HG02870 (cell line): ENCODE results near the gene NFATC4.
A peak's percentile ranks its signal among the peaks of the same experiment; 100 is the strongest.
"Not testable (repeated sequence)": the region's sequence is repeated elsewhere in the genome, so short reads cannot be mapped to it uniquely, and the experiment has no call there.

ENCODE experiments used
- ATAC-seq: cut with Tn5 transposase; IDR thresholded peaks from one replicate; pipeline ENCODE4 v1.9.1; 2021; ENCODE audit warnings: mild to moderate bottlenecking, moderate library complexity; ENCODE audit not compliant: unreplicated experiment

Gene NFATC4

DNA sequence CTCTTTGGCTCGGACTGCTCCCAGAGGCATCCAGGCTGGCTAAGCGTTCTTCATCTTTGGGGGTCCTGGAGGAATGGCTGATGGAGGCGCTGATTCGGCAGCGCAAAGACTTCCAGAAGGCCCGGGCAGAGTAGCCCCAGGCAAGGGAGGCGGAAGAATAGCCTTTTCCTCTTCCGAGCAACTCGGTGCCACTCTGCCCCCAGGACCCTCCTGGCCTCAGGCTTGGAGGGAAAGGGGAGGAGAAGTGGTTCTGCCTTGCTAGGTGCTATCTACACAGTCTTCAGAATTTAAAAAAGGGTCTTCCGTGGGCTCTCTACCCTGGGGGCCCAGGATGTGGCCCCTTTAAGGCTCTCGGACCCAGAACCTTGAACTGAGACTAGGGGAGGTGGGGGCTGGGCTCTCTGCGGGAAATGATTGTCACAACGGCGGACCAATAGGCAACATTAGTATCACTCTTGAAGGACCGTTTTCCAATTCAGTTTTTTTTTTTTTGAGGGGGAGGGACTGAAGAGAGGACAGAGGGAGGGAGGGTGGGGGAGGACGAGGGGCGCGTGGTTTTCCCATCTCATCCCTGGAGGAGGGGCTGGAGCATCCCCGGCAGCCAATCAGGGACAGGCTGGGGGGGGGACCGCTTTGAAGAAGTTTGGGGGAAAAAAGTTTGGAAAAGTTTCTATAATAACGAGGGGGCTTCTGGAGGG lies at the start of gene NFATC4:
TSS of gene NFATC4 (plus strand) at position 671 of the 698 bp plus-strand sequence. CDS start 157 bp downstream, outside the sequence.
- ATAC-seq: no peak

- ATAC-seq: no peak
Observed at GRCh38 chr14:24321212-24321975, 46.6 kb upstream of the NFATC4 start.

GRCh38 chr14:24322672-24323071 lies 45.3 kb upstream of the NFATC4 start:
- ATAC-seq: no peak

DNA sequence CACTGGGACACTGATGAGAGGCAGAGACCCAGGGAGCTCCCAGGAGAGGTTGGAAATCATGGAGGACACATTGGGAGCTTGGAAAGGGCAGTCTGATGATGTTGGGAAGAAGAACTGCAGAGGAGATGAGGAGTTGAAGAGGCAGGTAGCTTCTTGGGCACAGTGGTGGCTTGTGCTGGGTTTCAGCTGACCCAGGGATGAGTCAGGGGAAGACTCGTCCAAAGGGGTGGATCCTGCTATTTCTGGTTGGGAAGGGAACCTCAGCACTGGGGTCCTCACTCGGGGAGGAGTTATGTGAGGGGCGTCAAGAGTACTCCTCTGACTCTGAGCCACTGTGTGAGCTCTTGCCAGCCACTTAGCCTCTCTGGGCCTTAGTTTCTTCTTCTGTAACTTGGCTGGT lies 44.6 kb upstream of the NFATC4 start:
- ATAC-seq: no peak

GRCh38 chr14:24324024-24324423 lies 44.0 kb upstream of the NFATC4 start:
- no peak for ATAC-seq

DNA sequence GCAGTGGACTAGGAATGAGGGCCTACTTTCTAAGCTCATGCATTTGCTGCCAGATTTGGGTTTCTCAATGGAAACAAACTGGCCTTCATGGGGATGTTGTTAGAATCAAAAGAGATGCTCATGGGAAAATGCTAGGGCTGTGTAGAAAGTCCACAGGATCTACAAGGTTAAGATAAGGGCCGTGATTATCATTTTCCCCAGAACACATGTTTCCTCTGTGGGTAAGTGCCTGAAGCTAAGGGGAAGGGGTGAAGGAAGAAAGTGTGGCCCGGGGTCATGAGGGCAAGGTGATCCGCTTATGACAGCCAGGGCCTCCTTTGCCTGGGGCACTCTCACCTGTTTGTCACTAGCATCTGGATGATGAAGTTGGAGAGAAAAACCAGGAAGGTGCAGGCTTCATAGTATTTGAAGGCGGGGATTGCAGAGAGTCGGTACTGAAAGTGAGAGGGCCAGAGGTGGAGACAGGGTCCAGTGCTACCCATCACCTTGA lies 42.9 kb upstream of the NFATC4 start:
- no peak for ATAC-seq

DNA sequence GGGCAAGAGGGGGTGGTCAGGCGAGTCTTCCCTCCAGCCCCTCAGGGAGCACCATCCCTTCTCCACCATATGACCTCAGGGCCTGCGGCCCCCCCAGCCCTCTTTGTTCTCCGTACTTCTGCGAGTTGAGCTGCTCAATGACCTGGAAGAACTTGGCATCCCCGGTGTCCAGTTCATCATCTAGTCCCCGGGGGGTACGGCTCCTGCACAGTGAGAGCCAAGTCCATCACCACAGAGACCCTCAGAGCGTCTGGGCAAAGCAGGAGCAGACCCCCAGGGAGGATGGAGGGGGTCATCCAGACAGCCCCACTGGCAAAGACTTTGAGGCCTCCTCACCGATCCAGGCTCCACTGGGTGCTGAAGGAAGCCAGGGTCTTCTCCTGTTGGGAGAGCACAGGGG lies 42.0 kb upstream of the NFATC4 start:
- ATAC-seq: no peak

- no peak for ATAC-seq
Observed at GRCh38 chr14:24327303-24327702, 40.7 kb upstream of the NFATC4 start.

- ATAC-seq: not testable (repeated sequence)
Observed at GRCh38 chr14:24327914-24328313, 40.1 kb upstream of the NFATC4 start.

DNA sequence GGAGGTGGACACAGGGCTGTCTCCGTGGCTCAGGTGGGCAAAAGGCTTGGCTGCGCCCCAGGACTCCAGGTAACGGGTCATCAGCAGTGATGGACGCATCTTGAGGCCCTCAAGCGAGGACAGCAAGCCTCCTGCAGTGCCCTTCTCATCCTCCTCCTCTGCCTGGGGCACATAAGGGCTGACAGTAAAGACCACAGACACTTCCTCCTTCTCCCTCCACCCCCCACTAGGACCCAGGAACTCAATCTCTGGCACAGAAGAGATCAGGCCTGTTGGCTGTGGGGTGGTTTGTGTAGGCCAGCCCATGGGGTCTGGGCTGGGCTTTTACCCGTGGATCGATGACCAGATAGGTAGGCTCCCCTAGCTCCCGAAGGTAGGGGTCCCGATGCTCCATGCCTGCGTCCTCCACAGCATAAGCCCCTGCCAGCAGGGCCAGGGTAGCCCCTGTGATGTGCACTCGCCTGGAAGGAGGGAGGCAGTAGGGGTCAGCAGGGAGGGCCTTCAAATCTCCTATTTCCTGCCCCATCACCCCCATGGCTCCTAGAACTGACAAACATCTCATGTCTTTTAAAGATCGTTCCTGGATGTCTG lies 38.8 kb upstream of the NFATC4 start:
- ATAC-seq: no peak

DNA sequence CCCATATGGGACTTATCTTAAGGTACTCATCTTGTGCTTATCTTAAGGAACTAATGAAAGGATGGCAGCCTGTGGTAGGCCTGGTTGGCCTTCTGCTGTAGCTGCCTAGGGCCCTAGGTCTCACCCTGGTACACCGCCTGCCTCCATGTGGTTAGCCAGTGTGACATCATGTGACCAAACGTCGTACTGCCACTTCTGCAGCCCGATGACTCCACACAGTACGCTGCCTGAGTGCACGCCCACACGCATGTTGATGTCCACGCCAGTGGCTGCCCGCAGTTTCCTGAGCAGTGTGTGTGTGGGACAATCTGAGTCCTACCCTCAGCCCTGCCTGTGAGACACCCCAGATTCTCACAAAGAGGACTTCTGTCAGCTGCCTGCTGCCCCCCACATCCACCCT lies 38.2 kb upstream of the NFATC4 start:
- ATAC-seq: no peak

DNA sequence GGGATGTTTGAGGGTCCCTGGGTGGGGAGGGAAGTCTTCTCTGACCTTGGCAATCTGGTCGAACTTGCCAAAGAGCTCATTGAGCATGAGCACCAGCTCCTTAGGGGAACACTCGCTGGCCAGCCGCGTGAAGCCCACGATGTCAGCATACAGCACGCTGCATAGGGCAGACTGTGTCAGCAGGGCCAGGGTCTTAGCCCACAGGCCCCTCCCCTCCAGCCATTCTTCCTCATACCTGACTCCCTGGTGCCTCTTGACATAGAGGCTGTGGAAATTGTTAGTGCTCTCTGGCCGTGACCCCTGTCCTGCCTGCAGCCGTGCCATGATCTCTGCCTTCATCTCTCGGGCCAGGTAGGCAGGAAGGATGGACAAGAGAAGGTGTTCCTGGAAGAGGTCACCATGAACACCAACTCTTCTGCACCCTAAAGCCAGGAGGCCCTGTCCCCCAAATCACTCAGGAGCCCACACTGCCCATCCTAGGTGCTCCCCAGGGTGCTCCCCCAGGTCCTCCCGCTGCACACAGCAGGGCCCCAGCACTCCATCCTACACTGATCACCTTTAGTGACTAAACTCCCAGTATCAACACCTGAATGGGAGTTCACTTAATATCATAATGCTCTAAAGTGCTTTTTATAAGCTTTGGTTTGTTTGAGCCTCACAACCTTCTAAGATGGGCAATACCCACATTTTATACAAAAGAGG lies 36.9 kb upstream of the NFATC4 start:
- ATAC-seq: no peak

DNA sequence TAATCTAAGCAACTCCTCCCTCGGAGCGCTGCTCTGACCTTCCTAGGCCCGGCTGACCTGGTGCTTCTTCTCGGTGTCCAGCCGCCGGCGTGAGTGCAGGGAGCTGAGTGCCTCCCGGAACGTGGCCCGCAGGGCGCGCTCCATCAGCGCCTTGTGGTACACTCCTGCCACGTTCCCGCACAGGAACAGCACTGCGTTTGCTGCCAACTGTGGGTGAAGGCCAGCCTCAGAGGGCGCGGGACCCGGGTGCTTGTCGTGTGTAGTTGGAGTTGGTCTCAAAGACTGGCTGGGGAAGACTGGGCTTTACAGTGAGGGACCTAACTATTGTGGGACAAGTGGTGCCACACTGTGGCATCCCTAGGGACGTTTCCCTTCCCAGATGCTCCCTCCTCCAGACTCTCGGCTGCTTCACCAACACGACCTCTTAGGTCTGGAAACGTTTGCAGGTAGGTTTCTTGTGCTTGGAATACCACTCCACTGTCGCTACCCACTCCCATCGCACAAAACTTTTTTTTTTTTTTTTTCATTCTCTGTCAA lies 36.2 kb upstream of the NFATC4 start:
- no peak for ATAC-seq

DNA sequence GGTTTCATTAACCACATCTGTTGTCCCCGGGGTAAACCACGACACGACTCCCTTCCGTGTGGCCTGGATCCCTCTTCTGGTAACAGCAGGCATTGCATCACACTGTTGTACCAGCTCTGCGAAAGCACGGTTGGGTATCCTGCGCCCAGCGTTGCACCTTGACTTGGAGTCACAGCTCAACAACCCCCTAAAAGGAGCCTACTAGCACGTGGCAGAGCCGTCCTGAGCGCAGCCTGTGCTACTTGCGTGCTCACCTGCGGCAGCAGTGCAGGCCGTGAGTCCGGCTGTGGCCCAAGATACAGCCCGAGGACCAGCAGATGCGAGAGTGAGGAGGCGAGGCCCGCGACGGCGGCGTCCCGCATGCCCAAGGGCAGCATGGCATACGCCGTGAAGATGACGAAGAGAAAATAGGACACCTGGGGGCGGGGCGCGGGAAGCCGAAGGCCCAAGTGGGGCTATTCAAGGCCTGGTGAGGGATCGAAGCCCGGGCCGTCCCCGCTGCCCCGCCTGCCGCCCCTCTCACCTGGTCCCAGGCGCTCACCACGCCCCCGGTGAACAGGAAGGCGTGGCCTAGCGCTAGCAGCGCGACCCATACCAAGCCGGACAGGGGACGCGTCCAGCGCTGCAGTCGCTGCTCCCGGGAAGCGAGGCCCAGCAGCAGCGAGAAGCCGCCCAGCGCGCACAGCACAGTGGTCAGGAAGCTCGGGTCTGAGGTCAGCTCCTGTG lies 35.6 kb upstream of the NFATC4 start:
- peak; percentile 76 for ATAC-seq

DNA sequence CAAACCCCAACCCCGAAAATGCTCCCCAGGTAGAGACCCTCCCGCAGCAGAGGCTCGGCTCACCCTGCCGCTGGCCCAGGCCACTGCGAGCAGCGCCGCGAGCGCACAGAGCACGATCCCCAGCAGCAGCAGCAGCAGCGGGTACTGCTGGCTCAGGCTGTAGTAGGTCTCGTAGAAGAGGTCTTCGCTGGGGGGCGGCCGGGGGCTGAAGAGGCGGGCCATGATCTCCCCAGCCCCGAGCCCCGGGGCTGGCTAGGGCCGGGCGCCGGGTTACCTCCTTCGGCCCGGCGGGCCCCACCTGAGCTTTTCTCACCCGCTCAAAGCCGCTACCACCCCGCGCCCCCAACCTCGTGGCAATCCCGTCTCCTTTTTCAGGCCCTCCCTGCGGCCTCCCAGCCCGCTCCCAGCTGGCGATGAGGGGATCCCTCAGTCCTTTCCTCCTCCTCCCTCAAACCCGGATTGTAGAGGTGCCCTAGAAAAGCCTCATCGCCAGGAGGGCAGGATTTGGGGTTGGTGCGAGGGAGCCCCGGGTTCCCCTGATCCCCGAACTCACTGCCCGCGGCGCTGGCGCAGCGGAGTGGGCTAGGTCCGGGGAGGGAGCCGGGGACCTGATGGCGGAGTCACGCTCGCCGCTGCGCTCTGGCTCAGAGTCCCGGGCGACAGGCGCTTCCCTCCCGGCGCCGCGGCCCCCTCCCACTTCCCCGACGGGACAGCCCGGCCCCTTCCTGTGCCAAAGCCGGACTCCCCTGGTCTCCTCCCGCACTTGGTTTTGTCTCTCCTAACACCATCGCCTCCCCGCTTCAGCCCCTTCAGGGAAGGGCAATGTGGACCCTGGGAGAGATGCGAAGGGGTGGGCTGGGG lies 33.3 kb upstream of the NFATC4 start, which contains the start of gene ADCY4:
TSS of gene ADCY4 (minus strand) at position 641 of the 861 bp plus-strand sequence. CDS start at position 222, 419 bp downstream.
- ATAC-seq: no peak

DNA sequence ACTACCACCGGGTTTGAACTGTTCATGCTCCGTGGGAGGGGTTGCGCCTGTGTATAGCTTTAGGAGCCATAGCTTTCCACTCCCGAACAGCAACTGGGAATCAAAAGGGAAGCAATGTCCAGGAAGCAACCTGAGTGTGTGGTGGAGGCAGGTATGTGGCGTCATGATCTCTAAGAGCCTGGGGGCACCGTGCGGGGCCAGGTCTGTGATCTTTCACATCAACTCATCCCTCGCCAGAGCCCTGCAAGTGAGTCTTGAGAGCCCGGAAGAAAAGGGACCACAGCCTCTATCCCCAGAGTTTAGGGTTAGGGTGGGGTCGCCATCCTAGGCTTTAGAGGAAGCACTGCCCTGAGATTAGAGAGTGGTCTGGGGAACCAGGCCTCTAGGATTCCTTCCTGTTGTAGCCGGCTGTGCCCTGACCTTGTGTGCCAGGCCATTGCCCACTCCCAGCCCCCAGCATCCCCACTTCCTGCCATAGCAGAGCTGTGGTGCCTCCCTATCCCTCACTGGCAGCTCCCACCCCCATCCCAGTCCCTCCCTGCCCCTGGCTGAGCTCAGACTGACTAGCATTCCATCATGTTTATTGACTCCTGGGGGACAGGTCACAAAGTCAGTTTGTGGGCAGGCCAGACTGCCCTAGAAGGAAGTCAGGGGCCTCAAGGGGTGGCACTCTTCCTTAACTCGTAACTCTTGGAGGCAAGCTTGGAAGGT lies 32.4 kb upstream of the NFATC4 start:
- ATAC-seq: no peak

DNA sequence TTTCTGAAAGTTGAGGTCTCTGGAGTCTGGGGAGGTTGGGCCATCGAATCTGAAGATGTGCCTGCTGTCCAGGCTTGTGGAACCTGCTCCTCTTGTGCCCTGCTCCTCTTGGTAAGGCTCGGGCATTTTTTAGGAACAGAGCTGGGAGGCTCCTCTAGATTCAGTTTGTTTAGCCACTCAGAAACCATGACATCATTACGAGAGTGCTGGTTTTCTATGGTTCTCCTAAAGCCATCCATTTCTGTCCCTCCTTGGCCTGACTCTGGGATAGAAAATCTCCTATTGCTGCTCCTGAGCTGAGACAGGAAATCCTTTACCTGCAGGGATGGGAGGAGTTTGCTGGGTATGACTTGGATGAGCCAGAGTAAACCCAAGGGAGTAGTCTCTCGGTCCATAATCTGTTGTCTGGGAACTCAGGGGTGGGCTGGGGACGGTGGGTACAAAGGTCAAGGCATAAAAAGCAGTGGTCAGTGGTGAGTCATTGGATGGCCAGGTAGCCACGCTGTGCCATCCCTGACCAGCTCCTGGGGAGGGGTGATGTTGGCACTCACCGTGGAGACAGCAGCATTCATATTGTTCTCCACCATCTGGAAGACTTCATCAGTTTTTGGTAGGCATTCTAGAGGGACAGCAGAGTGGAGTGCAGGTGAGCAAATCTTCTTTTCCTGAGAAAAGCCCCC lies 30.7 kb upstream of the NFATC4 start:
- ATAC-seq: no peak

DNA sequence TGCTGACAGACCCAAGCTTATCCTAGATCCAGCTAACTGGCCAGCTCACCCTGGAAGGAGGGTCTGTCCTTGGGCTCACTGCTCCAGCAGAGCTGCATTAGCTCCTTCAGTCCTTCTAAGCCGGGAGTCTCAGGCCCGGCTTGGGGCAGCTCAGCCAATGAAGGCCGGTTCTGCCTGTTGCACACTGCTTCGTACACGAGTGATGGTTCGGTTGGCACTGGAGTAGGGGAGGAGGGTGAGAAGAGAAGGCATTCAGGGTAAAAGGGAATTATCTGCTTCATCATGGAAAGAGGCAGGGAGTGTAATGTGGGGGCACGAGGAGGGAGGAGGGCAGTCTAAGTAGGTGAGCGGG lies 30.2 kb upstream of the NFATC4 start:
- ATAC-seq: no peak
